Posterior cingulate gyrus (tissue), 11 donors: Measurements from ENCODE around the gene GRM2.
"Not testable (repeated sequence)": the region's sequence is repeated elsewhere in the genome, so short reads cannot be mapped to it uniquely, and the experiment has no call there.

Experiments
- DNase-seq, 10 donors: peaks; one replicate each; pipeline versions ENCODE4 v3.0.0 to v3.0.0-alpha.2; 2020 to 2021; ENCODE audit warnings: mixed read lengths in 3 of 10
- intact Hi-C: fragments of 100-400 bp; cut with DNase I; formaldehyde crosslinking; loops from one replicate; pipeline ENCODE4 v1.15.1; 2023

Gene GRM2

DNA sequence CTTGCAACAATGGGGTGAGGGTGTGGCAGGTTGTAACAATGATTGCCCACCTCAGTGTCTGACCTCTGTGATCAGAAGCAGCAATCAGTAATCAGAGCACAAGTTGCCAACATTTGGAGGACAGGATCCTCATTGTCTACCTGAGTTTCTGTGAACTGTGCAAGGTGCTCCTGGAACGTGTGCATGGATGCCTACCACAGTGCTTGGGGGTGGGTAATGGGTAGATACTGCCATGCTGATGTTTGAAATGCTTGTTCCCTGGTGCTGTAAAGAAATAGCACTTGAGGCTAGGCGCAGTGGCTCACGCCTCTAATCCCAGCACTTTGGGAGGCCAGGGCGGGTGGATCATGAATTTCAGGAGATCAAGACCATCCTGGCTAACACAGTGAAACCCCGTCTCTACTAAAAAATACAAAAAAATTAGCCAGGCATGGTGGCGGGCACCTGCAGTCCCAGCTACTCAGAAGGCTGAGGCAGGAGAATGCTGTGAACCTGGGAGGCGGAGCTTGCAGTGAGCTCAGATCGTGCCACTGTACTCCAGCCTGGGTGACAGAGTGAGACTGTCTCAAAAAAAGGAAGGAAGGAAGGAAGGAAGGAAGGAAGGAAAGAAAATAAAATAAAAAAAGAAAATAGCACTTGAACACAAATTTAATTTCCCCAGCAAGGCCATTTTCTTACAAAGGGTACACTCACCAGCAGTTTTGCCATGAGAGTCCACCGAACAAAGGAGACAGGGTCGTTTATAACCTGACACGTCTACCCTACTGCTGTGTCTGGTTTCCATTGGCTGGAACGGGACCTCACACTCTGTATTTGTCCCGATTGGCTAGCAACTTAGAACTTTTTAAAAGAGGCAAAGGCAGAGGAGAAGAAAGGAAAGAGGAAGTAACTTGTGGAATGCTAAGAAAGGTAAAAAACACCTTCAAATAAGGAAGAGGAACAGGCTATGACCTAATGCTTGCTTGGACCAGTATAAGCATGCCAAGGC, 47.2 kb downstream of the GRM2 start:
- intact Hi-C loops, DNase-seq: not testable (repeated sequence)

DNA sequence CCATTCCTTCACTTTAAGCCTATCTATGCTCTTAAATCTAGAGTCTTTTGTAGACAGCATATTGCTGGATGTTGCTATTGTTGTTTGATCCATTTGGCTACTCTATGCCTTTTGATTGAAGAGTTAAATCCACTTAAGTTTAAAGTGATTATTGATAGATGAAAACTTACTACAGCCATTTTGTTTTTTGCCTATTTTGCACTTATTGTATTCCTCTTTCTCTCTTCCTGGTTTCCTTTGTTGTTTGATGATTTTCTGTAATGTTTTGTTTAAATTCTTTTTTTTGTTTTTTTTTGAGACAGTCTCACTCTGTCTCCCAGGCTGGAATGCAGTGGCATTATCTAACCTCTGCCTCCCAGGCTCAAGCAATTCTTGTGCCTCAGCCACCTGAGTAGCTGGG, 52.3 kb downstream of the GRM2 start:
- intact Hi-C loops, result no loop called here
- no peak for DNase-seq
